Measurements from ENCODE around the gene GGNBP2. TPM values are rescaled to one million over a fixed set of nuclear protein-coding genes. Genes with fewer than 3 reads are reported as not detected.

The GGNBP2 gene
- total RNA-seq, 4 donors from 2014 or later: 48.6 to 128 (median 91.6) TPM

- TF ChIP-seq POLR2AphosphoS5 (IDR thresholded peaks at IDR 0.05) (no peak), POLR2A (IDR thresholded peaks at IDR 0.05) (no peak), EP300 (IDR thresholded peaks at IDR 0.05; ENCODE audit: low read depth) (no peak)
- TF ChIP-seq, protein P1, sequence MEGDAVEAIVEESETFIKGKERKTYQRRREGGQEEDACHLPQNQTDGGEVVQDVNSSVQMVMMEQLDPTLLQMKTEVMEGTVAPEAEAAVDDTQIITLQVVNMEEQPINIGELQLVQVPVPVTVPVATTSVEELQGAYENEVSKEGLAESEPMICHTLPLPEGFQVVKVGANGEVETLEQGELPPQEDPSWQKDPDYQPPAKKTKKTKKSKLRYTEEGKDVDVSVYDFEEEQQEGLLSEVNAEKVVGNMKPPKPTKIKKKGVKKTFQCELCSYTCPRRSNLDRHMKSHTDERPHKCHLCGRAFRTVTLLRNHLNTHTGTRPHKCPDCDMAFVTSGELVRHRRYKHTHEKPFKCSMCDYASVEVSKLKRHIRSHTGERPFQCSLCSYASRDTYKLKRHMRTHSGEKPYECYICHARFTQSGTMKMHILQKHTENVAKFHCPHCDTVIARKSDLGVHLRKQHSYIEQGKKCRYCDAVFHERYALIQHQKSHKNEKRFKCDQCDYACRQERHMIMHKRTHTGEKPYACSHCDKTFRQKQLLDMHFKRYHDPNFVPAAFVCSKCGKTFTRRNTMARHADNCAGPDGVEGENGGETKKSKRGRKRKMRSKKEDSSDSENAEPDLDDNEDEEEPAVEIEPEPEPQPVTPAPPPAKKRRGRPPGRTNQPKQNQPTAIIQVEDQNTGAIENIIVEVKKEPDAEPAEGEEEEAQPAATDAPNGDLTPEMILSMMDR (IDR thresholded peaks at IDR 0.05): no peak
- WGBS, 2 donors (ENCODE audit: low coverage in 1 of 2): 86% methylated on average over 1 to 4 of the region's 4 CpGs
- in situ Hi-C loops (cut with MboI; ENCODE audit: low pct_ligation_motif_present in 1 of 4, low pct_unique_long_range_greater_than_20kb in 1 of 4, low sequenced_read_pairs in 3 of 4): no loop called here
These were observed 28.9 kb upstream of the GGNBP2 start for GRCh38 chr17:36515837-36516236.

DNA sequence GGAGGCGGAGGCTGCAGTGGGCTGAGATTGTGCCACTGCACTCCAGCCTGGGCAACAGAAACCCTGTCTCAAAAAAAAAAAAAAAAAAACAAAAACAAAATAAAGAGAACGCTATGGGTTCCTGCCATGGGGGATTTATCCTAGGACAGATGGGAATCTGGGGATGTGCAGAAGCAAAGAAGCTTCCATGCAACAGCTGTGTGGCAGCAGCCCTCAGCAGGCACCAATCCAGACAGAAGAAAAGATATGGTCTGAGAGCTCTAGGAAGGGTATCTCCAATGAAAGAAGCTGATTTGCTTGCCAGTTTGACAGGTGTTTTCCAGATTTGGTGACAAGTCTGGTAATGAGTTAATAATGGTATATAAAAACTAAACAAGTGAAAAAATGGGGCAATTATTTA lies 21.6 kb upstream of the GGNBP2 start:
- in situ Hi-C loops (cut with MboI; ENCODE audit: low pct_ligation_motif_present in 1 of 4, low pct_unique_long_range_greater_than_20kb in 1 of 4, low sequenced_read_pairs in 3 of 4) (no loop called here), intact Hi-C loops (cut with DNase I; ENCODE audit: low total_unique reads) (no loop called here)
- no peak for TF ChIP-seq POLR2AphosphoS5 (IDR thresholded peaks at IDR 0.05)
- TF ChIP-seq EP300 (IDR thresholded peaks at IDR 0.05; ENCODE audit: low read depth): no peak
- no peak for TF ChIP-seq POLR2A (IDR thresholded peaks at IDR 0.05)
- TF ChIP-seq, protein P1 (IDR thresholded peaks at IDR 0.05): no peak
- Histone ChIP-seq H3K36me3 (peaks cover 0 to 32% (median 14%) of the 10 kb centered on the region in 4 donors), H3K4me3 (no peak overlapping the region), H3K9me3 (no peaks in the 10 kb centered on the region), H3K27me3 (no peaks in the 10 kb centered on the region), H3K27ac (no peak overlapping the region), H3K4me1 (no peaks in the 10 kb centered on the region)
- 60 to 89% methylated on average over 1 to 2 of the region's 2 CpGs for WGBS, 2 donors (ENCODE audit: low coverage in 1 of 2)
- DNase-seq: no peak

More at GRCh38 chr17:36515837-36516236, 28.9 kb upstream of the GGNBP2 start:
- no peak overlapping the region for H3K4me3 ChIP-seq
- H3K27ac ChIP-seq: no peak overlapping the region
- peaks cover 0 to 17% (median 0%) of the 10 kb centered on the region in 4 donors for H3K36me3 ChIP-seq
- no peaks in the 10 kb centered on the region for H3K9me3 ChIP-seq
- intact Hi-C loops (cut with DNase I; ENCODE audit: low total_unique reads): no loop called here
- H3K4me1 ChIP-seq: no peaks in the 10 kb centered on the region
- no peaks in the 10 kb centered on the region for H3K27me3 ChIP-seq
- no peak for DNase-seq

- peaks cover 0 to 32% (median 14%) of the 10 kb centered on the region in 4 donors for H3K36me3 ChIP-seq
- intact Hi-C loops (cut with DNase I; ENCODE audit: low total_unique reads): no loop called here
- no peak overlapping the region for H3K27ac ChIP-seq
- in situ Hi-C loops (cut with MboI; ENCODE audit: low pct_ligation_motif_present in 1 of 4, low pct_unique_long_range_greater_than_20kb in 1 of 4, low sequenced_read_pairs in 3 of 4): no loop called here
- no peak overlapping the region for H3K4me3 ChIP-seq
- no peaks in the 10 kb centered on the region for H3K9me3 ChIP-seq
- no peak for TF ChIP-seq POLR2A (IDR thresholded peaks at IDR 0.05)
- TF ChIP-seq, protein P1 (IDR thresholded peaks at IDR 0.05): no peak
- no peak for TF ChIP-seq EP300 (IDR thresholded peaks at IDR 0.05; ENCODE audit: low read depth)
- no peak for TF ChIP-seq POLR2AphosphoS5 (IDR thresholded peaks at IDR 0.05)
- no peak for DNase-seq
- no peaks in the 10 kb centered on the region for H3K27me3 ChIP-seq
- 83 to 87% methylated on average over 1 to 4 of the region's 4 CpGs for WGBS, 2 donors (ENCODE audit: low coverage in 1 of 2)
- H3K4me1 ChIP-seq: no peaks in the 10 kb centered on the region
These were observed 20.3 kb upstream of the GGNBP2 start for GRCh38 chr17:36524428-36524876.

- Histone ChIP-seq H3K4me1 (no peaks in the 10 kb centered on the region), H3K4me3 (no peak overlapping the region), H3K27me3 (no peaks in the 10 kb centered on the region), H3K27ac (no peak overlapping the region), H3K9me3 (no peaks in the 10 kb centered on the region), H3K36me3 (peaks cover 0 to 32% (median 14%) of the 10 kb centered on the region in 4 donors)
- TF ChIP-seq EP300 (IDR thresholded peaks at IDR 0.05; ENCODE audit: low read depth) (no peak), POLR2A (IDR thresholded peaks at IDR 0.05) (no peak), POLR2AphosphoS5 (IDR thresholded peaks at IDR 0.05) (no peak)
- TF ChIP-seq, protein P1 (IDR thresholded peaks at IDR 0.05): no peak
- DNase-seq: no peak
- in situ Hi-C loops (cut with MboI; ENCODE audit: low pct_ligation_motif_present in 1 of 4, low pct_unique_long_range_greater_than_20kb in 1 of 4, low sequenced_read_pairs in 3 of 4) (no loop called here), intact Hi-C loops (cut with DNase I; ENCODE audit: low total_unique reads) (no loop called here)
- WGBS, 2 donors (ENCODE audit: low coverage in 1 of 2): 95% methylated on average over 2 of the region's 2 CpGs; no CpG with 5 or more reads in 1 of the 2 donors
These were observed 19.6 kb upstream of the GGNBP2 start for GRCh38 chr17:36525113-36525512.

All from transverse colon (tissue), 4 donors.